Mucosa of descending colon (tissue), 3 donors: Measurements from ENCODE around the gene KAZN. TPM values are rescaled to one million over a fixed set of nuclear protein-coding genes. Genes with fewer than 3 reads are reported as not detected.
"Not testable (repeated sequence)": the region's sequence is repeated elsewhere in the genome, so short reads cannot be mapped to it uniquely, and the experiment has no call there.

Source experiments
- ATAC-seq: fragments of 200-7000 bp; cut with Tn5 transposase; one replicate; pipeline ENCODE4 v1.9.1; 2020; ENCODE audit warnings: mild to moderate bottlenecking, moderate library complexity
- DNase-seq, 3 donors: peaks; one replicate each; pipeline ENCODE4 v3.0.0-alpha.2; 2020
- H3K36me3 ChIP-seq: fragments of 200-600 bp; one replicate; pipeline ENCODE4 v1.8.0; 2021; ENCODE audit warnings: low read depth, mild to moderate bottlenecking
- H3K4me1 ChIP-seq: fragments of 200-600 bp; one replicate; pipeline ENCODE4 v1.8.0; 2021; ENCODE audit warnings: low read depth, mild to moderate bottlenecking
- H3K4me3 ChIP-seq: fragments of 200-600 bp; one replicate; pipeline ENCODE4 v1.8.0; 2021; ENCODE audit warnings: mild to moderate bottlenecking
- H3K9me3 ChIP-seq: fragments of 200-600 bp; one replicate; pipeline ENCODE4 v1.8.0; 2021; ENCODE audit warnings: mild to moderate bottlenecking
- intact Hi-C, 2 donors: fragments of 100-400 bp; cut with DNase I in 1 of 2; cut with micrococcal nuclease in 1 of 2; formaldehyde crosslinking; loops; one replicate each; pipeline versions ENCODE4 v1.11.0 to v1.11.1; 2022; cut with DNase I, micrococcal nuclease
- total RNA-seq, 3 donors: library from RNA; stranded (reverse); fragmentation: NEBNext Ultra II Directional in 2 of 3; extraction: Animal tissue kit (Norgen Biotek cat#: 25700) in 2 of 3; gene quantifications; one replicate each; pipeline versions ENCODE4 v1.2.1 to v1.2.4, GENCODE V29; 2021 to 2023
- TF ChIP-seq, protein P1 (sequence below): fragments of 200-600 bp; IDR thresholded peaks from one replicate; pipeline ENCODE4 v1.8.0; 2022; ENCODE audit warnings: antibody characterized with exemption, mild to moderate bottlenecking
- donor health status: DM: no; HTN: no; CAD: no; lungs with moderate emphysema.
- donor health status: DM: no; HTN: no; CAD: no.
- donor health status: DM: no; HTN: yes; CAD: no.

Gene KAZN
- total RNA-seq, 3 donors from 2014 or later = 9.7 to 21.9 (median 15.8) TPM

DNA sequence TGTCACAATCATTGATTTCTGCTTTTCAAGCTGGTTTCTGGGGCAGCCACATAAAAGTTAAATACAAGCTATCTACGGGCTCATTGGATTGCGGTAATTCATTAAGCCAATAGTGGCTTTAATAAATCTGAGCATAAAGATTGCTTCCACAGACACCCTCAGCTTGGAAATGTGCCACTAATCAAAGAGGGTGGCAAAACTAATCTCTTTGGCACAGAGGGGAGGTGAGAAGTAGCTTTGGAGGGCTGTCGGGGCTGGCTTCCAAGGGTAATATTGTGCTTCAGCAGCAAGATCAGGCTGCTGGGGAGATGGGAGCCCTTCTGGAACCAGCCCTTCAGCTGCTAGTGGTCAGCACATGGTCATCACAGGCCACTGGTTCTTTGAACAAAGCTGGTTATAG is 21.2 kb upstream of the KAZN start:
- no peak overlapping the region for H3K4me3 ChIP-seq
- TF ChIP-seq, protein P1, sequence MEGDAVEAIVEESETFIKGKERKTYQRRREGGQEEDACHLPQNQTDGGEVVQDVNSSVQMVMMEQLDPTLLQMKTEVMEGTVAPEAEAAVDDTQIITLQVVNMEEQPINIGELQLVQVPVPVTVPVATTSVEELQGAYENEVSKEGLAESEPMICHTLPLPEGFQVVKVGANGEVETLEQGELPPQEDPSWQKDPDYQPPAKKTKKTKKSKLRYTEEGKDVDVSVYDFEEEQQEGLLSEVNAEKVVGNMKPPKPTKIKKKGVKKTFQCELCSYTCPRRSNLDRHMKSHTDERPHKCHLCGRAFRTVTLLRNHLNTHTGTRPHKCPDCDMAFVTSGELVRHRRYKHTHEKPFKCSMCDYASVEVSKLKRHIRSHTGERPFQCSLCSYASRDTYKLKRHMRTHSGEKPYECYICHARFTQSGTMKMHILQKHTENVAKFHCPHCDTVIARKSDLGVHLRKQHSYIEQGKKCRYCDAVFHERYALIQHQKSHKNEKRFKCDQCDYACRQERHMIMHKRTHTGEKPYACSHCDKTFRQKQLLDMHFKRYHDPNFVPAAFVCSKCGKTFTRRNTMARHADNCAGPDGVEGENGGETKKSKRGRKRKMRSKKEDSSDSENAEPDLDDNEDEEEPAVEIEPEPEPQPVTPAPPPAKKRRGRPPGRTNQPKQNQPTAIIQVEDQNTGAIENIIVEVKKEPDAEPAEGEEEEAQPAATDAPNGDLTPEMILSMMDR = no peak
- DNase-seq (no peak), ATAC-seq (no peak)
- H3K9me3 ChIP-seq = no peaks in the 10 kb centered on the region
- intact Hi-C loops = no loop called here
- H3K36me3 ChIP-seq = no peaks in the 10 kb centered on the region
- H3K4me1 ChIP-seq = no peaks in the 10 kb centered on the region

DNA sequence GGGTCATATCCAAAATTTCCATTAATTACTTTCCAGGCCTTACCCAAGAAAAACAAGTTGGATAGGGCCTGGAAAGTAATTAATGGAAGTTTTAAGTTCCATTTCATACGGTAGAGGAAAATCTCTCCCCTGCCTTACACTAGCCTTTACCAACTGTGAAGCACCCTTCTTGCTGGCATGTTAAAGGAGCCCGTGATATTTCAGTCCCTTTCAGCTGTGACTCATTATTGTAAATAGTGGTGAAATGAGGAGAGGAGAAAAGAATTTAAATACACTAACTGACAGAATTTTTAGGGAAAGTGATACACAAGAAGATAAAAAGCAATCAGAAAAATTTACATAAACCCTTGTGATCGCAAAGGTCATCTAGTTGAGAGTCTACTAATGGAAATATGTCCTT is 20.3 kb upstream of the KAZN start:
- Histone ChIP-seq H3K4me1 (no peaks in the 10 kb centered on the region), H3K4me3 (no peak overlapping the region), H3K36me3 (no peaks in the 10 kb centered on the region), H3K9me3 (no peaks in the 10 kb centered on the region)
- ATAC-seq = no peak
- TF ChIP-seq, protein P1 = no peak
- DNase-seq = no peak
- intact Hi-C loops = no loop called here

DNA sequence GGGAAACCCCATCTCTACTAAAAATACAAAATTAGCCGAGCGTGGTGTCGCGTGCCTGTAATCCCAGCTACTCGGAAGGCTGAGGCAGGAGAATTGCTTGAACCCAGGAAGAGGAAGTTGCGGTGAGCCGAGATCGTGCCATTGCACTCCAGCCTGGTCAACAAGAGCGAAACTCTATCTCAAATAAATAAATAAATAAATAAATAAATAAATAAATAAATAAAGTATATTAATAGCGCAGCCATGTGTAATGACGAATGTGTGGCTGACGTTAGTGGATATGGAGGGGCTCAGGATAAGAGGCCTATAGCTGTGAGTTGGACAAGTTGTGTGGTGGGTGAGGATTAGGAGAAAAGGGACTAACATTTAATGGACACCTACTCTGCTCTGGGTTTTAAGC is 18.2 kb upstream of the KAZN start:
- H3K4me3 ChIP-seq, ATAC-seq, H3K36me3 ChIP-seq, H3K4me1 ChIP-seq, H3K9me3 ChIP-seq, intact Hi-C loops, DNase-seq: not testable (repeated sequence)

DNA sequence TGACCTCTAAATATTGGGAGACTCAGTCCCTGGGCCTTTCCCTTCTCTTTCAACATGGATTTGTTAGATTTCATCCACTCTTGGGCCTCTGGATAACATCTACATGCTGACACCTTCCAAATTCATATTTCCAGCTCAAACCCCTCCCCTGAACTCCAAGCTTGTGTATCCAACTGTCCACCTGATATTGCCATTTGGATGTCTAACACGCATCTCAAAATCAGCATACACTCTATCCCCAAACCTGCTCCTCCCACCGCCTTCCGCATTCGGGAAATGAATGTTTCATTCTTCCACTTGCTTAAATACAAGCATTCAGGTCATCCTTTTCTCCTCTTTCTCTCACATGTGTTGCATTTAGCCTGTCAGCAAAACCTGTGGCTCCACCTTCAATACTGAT is 17.5 kb upstream of the KAZN start:
- no peaks in the 10 kb centered on the region for H3K36me3 ChIP-seq
- TF ChIP-seq, protein P1 = no peak
- H3K4me1 ChIP-seq = no peaks in the 10 kb centered on the region
- ATAC-seq (no peak), DNase-seq (no peak)
- H3K9me3 ChIP-seq = no peaks in the 10 kb centered on the region
- no peak overlapping the region for H3K4me3 ChIP-seq
- intact Hi-C loops = no loop called here

DNA sequence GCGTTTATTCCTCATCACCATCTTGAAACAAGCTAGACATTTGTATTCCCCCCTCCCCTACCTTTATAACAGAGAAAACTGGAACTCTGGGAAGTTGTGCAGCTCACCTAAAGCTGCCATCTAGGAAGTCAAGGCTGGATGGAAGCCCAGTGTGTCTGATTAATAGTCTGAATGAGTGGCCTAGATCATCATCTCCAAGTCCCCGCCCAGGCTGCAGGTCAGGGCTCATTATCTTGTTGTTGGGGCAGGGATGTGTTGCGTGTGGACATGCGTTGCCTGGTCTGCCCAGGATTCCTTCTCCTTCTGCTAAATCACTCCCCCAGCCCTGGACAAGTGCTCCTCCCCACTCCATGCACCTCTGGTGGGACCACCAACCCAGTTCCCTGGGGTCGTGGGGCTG is 14.7 kb upstream of the KAZN start:
- TF ChIP-seq, protein P1 = no peak
- no peaks in the 10 kb centered on the region for H3K9me3 ChIP-seq
- H3K4me3 ChIP-seq = no peak overlapping the region
- DNase-seq (no peak), ATAC-seq (no peak)
- intact Hi-C loops = no loop called here
- H3K4me1 ChIP-seq = no peaks in the 10 kb centered on the region
- H3K36me3 ChIP-seq = no peaks in the 10 kb centered on the region

DNA sequence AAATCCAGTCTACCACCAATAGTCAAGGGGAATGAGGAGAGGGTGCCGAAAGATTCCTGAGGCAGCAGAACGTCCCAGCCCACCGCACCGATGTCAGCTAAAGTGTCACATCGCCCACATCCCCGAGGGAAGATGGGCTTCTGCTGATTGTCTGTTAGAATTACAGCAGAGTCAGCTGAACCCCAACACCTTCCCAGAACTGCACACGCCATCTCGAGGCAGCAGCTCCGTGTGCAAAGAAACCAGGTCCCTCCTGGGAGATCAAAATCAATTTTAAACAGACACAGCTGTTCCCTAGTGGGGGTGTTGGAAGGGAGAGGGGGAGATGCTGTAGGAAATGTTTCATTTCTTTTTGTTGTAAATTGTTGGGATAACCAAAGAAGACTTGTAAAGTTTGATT is 12.8 kb upstream of the KAZN start:
- DNase-seq (no peak), ATAC-seq (no peak)
- H3K9me3 ChIP-seq = no peaks in the 10 kb centered on the region
- no peak overlapping the region for H3K4me3 ChIP-seq
- TF ChIP-seq, protein P1 = no peak
- H3K4me1 ChIP-seq = no peaks in the 10 kb centered on the region
- H3K36me3 ChIP-seq = no peaks in the 10 kb centered on the region
- intact Hi-C loops = no loop called here
